Stimulated activated CD8-positive, alpha-beta memory T cell treated with anti-CD3 and anti-CD28 coated beads, Interleukin-4, amount 100 ng/mL, for 4 hours (primary cell): ENCODE measurements around the gene LCE2A.
"Not testable (repeated sequence)": the region's sequence is repeated elsewhere in the genome, so short reads cannot be mapped to it uniquely, and the experiment has no call there.

Source experiments
- DNase-seq, 2 donors: peaks; one replicate each; pipeline ENCODE4 v3.0.0-alpha.2; 2020; ENCODE audit warnings: low read depth in 2 of 2, low spot score in 1 of 2

The LCE2A gene, protein sequence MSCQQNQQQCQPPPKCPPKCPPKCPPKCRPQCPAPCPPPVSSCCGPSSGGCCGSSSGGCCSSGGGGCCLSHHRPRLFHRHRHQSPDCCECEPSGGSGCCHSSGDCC

GRCh38 chr1:152697701-152698600, at the start of gene LCE2A:
LCE2A (plus strand) TSS chr1:152698345; CDS start chr1:152698902, 557 bp downstream.
- no peak for DNase-seq

- DNase-seq, result peak in 1 of 2 donors; percentile 9
Measured at GRCh38 chr1:152654110-152654509, 44.0 kb upstream of the LCE2A start.

DNA sequence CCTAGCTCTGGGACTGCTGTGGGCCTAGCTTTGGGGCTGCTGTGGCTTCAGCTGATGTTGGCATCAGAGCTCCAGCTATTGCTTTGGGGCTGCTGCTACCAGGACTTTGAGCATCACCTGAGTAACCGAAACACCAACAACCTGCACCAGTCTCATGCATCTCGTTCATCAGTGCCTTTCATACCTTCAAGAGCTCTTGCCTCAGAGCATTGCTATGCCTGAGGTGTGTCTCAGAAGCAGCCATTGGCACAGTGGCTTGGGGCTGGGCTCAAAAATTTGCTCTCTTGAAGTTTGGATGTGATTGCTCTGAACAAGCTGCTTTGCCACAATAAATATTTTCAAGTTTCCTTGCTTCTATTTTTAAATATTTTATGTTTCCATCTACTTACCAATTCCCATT, 41.7 kb upstream of the LCE2A start:
- no peak for DNase-seq

- DNase-seq, result no peak
Measured at GRCh38 chr1:152657677-152658076, 40.5 kb upstream of the LCE2A start.

- DNase-seq, result no peak
Measured at GRCh38 chr1:152658649-152659048, 39.5 kb upstream of the LCE2A start.

- DNase-seq, result no peak
Measured at GRCh38 chr1:152663098-152663497, 35.0 kb upstream of the LCE2A start, which contains the start of gene LCE2D. LCE2D (plus strand) TSS chr1:152663380; CDS start chr1:152664106, 726 bp downstream.

DNA sequence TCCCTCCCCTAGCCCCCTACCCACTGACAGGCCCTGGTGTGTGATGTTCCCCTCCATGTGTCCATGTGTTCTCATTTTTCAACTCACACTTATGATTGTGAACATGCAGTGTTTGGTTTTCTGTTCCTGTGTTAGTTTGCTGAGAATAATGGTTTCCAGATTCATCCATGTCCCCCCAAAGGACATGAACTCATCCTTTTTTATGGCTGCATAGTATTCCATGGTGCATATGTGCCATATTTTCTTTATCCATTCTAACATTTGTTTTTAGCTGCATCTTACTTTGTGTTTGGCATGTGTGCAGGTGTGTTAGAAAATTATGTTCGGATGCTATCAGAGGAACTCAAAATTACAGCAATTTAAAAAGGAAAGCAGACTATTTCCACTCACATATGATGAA, 32.0 kb upstream of the LCE2A start:
- DNase-seq, result not testable (repeated sequence)

DNA sequence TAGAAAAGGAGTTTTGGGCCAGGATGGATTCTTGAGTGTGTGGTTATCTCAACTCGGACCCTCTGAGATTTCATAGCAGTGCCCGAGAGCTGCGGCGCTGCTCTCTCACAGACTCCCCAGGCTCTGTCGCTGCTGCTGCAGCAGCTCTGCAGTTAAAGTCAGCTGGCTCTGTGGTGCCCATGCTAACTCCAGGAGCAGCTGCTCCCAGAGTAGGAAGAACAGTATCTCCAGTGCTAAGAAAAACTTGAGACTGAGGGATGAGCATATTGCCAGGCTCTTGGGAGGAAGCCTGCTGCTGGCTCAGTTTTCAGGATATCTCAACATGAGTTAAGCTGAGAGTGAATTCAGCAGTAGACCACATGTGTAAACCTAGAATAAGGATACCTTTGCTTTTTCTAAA, 30.5 kb upstream of the LCE2A start:
- no peak for DNase-seq

DNA sequence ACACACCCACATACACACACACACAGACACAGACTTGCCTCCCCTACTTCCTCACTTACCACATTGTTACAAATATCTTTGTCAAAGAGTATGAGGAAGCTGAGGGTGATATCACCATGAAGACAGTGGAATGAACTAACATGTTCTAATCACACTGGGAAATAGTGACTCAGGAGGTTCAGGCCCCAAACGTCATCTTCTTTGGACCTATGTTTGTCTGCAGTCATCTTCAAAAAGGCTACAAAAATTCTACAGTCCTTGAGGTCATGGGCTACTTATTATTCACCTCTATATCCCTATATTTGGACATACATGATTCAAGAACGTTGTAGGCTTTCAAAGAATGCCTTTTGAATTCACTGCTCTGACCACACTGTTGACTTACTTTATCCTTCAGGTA, 25.1 kb upstream of the LCE2A start:
- no peak for DNase-seq

- not testable (repeated sequence) for DNase-seq
Measured at GRCh38 chr1:152674983-152675382, 23.2 kb upstream of the LCE2A start, which contains the start of gene LCE2C. LCE2C (plus strand) TSS chr1:152675279; CDS start chr1:152676016, 737 bp downstream.

GRCh38 chr1:152679459-152679858, 18.7 kb upstream of the LCE2A start:
- no peak for DNase-seq

GRCh38 chr1:152681616-152682015, 16.5 kb upstream of the LCE2A start:
- no peak for DNase-seq

DNA sequence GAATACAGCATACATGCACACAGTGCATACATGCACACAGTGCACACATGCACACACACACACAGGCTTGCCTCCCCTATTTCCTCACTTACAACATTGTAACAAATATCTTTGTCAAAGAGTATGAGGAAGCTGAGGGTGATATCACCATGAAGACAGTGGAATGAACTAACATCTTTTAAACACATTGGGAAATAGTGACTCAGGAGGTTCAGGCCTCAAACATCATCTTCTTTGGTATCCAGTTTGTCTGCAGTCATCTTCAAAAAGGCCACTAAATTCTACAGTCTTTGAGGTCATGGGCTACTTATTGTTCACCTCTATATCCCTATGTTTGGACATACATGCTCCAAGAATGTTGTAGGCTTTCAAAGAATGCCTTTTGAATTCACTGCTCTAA, 14.3 kb upstream of the LCE2A start:
- DNase-seq, result no peak

GRCh38 chr1:152685823-152686222, 12.3 kb upstream of the LCE2A start, which contains the start of gene LCE2B:
LCE2B (plus strand) TSS chr1:152686123; CDS start chr1:152686844, 721 bp downstream.
- not testable (repeated sequence) for DNase-seq

DNA sequence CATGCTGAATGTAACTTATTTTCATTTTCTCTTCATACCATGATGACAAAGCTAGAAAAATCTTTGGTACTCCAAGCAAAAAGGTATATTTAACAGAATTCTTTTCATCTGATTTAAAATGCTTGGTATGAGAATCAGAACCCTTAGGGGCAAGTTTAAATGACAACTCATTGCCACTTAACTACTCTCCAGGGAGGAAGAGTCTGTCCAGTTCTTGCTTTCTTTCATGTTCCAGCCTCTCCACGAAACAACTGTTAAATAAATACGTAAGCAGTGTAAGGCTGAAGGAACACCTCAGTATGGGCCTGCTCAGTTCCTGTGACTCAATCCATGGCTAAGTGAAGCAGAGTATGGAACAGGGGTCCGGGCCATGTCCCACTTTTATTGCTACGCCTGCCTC, 1.6 kb downstream of the LCE2A start:
- no peak for DNase-seq

DNA sequence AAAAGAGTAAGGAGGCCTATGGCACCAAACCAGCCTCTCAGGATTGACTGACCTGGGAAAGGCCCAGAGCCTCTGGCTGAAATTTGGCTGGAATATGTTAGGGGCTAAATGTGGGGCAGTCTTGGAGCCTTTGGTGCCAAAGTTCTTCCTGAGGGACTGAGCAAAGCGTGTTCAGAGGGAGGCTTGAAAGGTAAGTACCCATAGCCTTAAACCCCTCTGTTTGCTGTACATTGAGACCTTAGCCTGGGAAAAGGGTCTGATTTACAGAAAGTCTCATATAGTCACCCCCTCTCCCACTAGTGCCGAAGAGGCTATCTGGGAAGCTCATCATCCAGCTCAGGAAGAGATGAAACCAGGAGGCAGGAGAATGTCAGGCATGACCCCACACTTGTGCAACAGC, 9.7 kb downstream of the LCE2A start, which contains the start of gene LCE4A:
Gene LCE4A, plus strand, starts transcription at position 301 of the 400 bp plus-strand sequence. CDS start 916 bp downstream, outside the sequence.
- DNase-seq, result no peak

- DNase-seq, result no peak
Measured at GRCh38 chr1:152718238-152718637, 20.1 kb downstream of the LCE2A start.

- DNase-seq, result no peak
Measured at GRCh38 chr1:152725261-152725660, 27.1 kb downstream of the LCE2A start.

- DNase-seq, result no peak
Measured at GRCh38 chr1:152728986-152729385, 30.8 kb downstream of the LCE2A start.

- DNase-seq, result no peak
Measured at GRCh38 chr1:152735648-152736047, 37.5 kb downstream of the LCE2A start.

DNA sequence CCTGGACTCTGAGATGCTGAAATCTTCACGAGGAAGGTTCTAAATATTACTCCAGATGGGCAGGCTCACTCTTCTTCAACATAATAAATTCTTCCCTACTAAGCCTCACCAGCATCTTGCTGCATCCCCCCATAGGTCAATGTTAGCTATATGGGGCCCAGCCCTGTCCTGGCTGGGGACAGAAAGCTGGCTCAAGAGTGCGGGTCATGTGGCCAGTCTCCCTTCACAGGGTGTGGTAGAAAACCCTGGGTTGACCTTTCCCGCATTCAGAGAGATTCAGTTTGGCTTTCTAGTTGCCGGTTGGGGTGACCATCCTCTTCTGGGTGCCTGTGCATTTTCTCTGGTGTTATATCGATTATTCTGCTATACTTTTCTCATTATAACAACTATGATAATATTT, 39.9 kb downstream of the LCE2A start:
- DNase-seq, result no peak

GRCh38 chr1:152739841-152740240, 41.7 kb downstream of the LCE2A start:
- no peak for DNase-seq
